ENCODE data around the gene RNF149. TPM values are rescaled to one million over a fixed set of nuclear protein-coding genes. Genes with fewer than 3 reads are reported as not detected.

RNF149 gene, protein sequence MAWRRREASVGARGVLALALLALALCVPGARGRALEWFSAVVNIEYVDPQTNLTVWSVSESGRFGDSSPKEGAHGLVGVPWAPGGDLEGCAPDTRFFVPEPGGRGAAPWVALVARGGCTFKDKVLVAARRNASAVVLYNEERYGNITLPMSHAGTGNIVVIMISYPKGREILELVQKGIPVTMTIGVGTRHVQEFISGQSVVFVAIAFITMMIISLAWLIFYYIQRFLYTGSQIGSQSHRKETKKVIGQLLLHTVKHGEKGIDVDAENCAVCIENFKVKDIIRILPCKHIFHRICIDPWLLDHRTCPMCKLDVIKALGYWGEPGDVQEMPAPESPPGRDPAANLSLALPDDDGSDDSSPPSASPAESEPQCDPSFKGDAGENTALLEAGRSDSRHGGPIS
- total RNA-seq (100 to 1,000 TPM; 141 to 398 (median 234) TPM), polyA plus RNA-seq (10 to 100 TPM; 31.8 to 64.1 (median 54.2) TPM)
- long read RNA-seq, donor 1, transcript RNF149-201 (7 exons, 2,458 nt): major isoform, 9 of 11 reads
- long read RNA-seq, donor 1, partial matches to known transcripts: 0 of 11 reads
- long read RNA-seq, donor 1, other reads (novel, unspliced or antisense): 0 of 11 reads
- long read RNA-seq, donor 2, transcript RNF149-201 (7 exons, 2,458 nt): major isoform, 12 of 21 reads
- long read RNA-seq, donor 2, partial matches to known transcripts: 9 of 21 reads
- long read RNA-seq, donor 2, other reads (novel, unspliced or antisense): 0 of 21 reads

DNA sequence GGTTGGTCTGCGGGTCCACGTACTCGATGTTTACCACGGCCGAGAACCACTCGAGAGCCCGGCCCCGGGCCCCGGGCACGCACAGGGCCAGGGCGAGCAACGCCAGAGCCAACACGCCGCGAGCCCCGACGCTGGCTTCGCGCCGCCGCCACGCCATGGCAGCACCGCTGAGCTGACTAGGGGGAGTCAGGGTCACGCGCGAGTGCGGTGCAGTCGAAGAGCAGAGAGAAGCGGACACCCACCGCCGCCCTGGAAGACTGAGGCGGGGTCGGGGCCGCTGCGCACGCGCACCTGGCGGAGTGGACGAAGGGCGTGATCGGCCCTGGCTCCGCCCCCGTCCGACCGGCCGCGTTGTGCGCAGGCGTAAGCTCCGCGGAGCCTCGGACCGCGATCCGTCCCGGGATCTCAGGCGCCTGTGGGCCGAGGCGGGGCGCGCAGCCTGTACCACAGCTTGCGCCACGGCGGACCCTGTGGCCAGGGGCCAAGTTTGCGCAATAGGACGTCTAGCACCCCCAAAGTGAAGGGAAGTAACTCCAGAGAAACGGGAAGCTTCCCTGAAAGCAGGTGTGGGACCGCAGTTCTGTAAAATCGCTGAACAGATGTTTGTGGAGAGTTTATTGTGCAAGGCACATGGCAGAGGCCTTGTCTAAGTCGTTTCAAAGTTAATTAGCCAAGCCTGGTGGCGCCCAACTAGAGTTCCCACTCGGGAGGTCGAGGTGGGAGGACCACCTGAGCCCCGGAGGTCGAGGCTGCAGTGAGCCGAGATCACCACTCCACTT, at the start of gene RNF149:
Gene RNF149, minus strand, starts transcription at position 270 of the 779 bp plus-strand sequence. Its CDS starts 113 bp downstream, at position 157.
- Histone ChIP-seq H3K4me1 (peaks cover 23 to 85% (median 65%) of the 10 kb centered on the region in 6 donors), H3K27ac (peak within 1 kb of the TSS; percentile 96 to 100 (median 98)), H3K27me3 (replicated peaks in 1 of 7) (no peaks in the 10 kb centered on the region), H3K4me3 (peak within 1 kb of the TSS; percentile 69 to 87 (median 78)), H3K36me3 (peaks cover 0 to 27% (median 3%) of the 10 kb centered on the region in 6 donors), H3K9me3 (no peaks in the 10 kb centered on the region)
- TF ChIP-seq POLR2A (IDR thresholded peaks at IDR 0.05) (peak; percentile 68 to 95 (median 77)), POLR2AphosphoS5 (IDR thresholded peaks at IDR 0.05) (peak; percentile 99 to 100 (median 100))
- TF ChIP-seq, protein P1, sequence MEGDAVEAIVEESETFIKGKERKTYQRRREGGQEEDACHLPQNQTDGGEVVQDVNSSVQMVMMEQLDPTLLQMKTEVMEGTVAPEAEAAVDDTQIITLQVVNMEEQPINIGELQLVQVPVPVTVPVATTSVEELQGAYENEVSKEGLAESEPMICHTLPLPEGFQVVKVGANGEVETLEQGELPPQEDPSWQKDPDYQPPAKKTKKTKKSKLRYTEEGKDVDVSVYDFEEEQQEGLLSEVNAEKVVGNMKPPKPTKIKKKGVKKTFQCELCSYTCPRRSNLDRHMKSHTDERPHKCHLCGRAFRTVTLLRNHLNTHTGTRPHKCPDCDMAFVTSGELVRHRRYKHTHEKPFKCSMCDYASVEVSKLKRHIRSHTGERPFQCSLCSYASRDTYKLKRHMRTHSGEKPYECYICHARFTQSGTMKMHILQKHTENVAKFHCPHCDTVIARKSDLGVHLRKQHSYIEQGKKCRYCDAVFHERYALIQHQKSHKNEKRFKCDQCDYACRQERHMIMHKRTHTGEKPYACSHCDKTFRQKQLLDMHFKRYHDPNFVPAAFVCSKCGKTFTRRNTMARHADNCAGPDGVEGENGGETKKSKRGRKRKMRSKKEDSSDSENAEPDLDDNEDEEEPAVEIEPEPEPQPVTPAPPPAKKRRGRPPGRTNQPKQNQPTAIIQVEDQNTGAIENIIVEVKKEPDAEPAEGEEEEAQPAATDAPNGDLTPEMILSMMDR (IDR thresholded peaks at IDR 0.05 in 8 of 11, conservative IDR thresholded peaks at IDR 0.05 in 3 of 11): peak in 8 of 11 experiments; percentile 3 to 76 (median 46)
- intact Hi-C loops (cut with DNase I; ENCODE audit: low total_unique reads): loop anchor here (10.0 kb wide), 1 partner anchor 54 kb away; the partner anchor contains the start of gene CNOT11
- DNase-seq: peak; percentile 99
- WGBS, 5 donors: 1 to 3% (median 1%) methylated on average over 36 to 76 of the region's 76 CpGs

DNA sequence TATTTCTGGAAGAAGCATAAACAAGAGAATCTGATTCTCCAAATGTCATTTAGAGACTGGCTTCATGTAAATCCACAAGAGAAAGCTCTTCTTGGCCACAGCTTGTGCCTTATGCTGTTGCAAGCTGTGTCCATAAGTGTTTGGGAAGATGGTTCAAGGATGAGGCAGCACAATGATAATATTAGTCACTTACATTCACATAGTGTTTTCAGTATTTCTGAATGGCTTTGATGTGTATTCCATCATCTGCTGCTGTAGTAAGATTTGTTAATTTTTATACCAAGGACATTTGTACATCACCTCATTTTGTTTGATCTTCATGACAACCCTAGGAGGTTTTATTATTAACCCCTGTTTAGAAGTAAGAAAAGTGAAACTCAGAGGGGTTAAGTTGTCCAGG, 48.9 kb upstream of the RNF149 start:
- DNase-seq: no peak
- Histone ChIP-seq H3K9me3 (no peaks in the 10 kb centered on the region), H3K27me3 (replicated peaks in 1 of 7) (no peaks in the 10 kb centered on the region), H3K27ac (no peak overlapping the region), H3K4me1 (peaks cover 7 to 16% (median 12%) of the 10 kb centered on the region in 6 donors), H3K36me3 (no peaks in the 10 kb centered on the region), H3K4me3 (no peak overlapping the region)
- TF ChIP-seq POLR2AphosphoS5 (IDR thresholded peaks at IDR 0.05) (no peak), POLR2A (IDR thresholded peaks at IDR 0.05) (no peak)
- TF ChIP-seq, protein P1 (IDR thresholded peaks at IDR 0.05 in 8 of 11, conservative IDR thresholded peaks at IDR 0.05 in 3 of 11): no peak
- intact Hi-C loops (cut with DNase I; ENCODE audit: low total_unique reads): no loop called here

DNA sequence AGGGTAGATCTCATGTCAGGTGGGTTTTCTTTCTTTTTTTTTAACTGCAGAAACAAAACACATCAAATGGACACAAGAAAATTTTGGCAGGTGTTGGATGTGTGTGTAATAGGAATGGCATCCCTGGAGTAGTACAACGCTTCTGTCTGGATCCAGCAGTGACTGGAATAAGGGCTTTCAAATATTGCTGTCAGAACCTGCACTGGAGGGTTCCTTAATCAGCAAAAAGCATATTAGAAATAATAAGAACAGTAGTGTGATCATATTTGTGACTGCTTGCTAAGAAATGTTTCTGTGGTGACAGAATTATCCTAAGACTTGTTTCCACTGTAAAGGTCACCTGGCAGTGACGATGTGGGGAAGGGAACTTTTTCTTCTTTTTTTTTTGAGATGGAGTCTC, 48.0 kb upstream of the RNF149 start:
- no peak overlapping the region for H3K4me3 ChIP-seq
- H3K36me3 ChIP-seq: no peaks in the 10 kb centered on the region
- H3K4me1 ChIP-seq: peaks cover 3 to 9% (median 7%) of the 10 kb centered on the region in 6 donors
- no peak for TF ChIP-seq POLR2AphosphoS5 (IDR thresholded peaks at IDR 0.05)
- TF ChIP-seq, protein P1 (IDR thresholded peaks at IDR 0.05 in 8 of 11, conservative IDR thresholded peaks at IDR 0.05 in 3 of 11): no peak
- TF ChIP-seq POLR2A (IDR thresholded peaks at IDR 0.05): no peak
- no peaks in the 10 kb centered on the region for H3K27me3 ChIP-seq (replicated peaks in 1 of 7)
- 82 to 92% (median 85%) methylated on average over 2 of the region's 2 CpGs for WGBS, 5 donors
- no peak for DNase-seq
- H3K27ac ChIP-seq: no peak overlapping the region
- H3K9me3 ChIP-seq: no peaks in the 10 kb centered on the region
- intact Hi-C loops (cut with DNase I; ENCODE audit: low total_unique reads): no loop called here
